ENCODE data around the gene ATP5F1A.

DNA sequence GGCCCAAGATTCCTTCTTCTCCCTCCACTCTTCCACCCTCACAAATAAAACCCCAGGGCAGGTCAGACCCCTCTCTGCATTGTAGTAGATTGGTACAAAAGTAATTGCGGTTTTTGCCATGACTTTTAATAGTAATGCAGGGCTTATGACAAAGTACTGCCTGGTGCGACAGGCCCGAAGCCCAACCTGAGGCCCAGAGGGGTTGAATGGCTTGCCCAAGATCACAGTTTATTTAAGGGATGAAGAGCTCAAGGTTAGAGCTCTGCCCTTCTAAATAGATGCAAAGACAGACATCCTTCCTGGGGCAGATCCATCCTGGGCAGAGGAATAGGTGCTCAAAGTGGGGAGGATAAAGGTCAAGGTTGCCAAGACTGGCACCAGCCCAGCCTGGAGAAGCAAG, 25.1 kb downstream of the ATP5F1A start:
- TF ChIP-seq EZH2phosphoT487 (IDR thresholded peaks at IDR 0.05; ENCODE audit: insufficient read depth, low read depth) (no peak), EZH2 (IDR thresholded peaks at IDR 0.05; ENCODE audit: insufficient read depth, poor library complexity, severe bottlenecking) (no peak)
